ENCODE measurements around the gene P2RY14. TPM values are rescaled to one million over a fixed set of nuclear protein-coding genes. Genes with fewer than 3 reads are reported as not detected.

P2RY14 gene
- total and polyA plus RNA-seq, 2 of the 13 experiments (the other 11 are each of a cell fraction or from before 2014, with no cell fraction given) = not detected

DNA sequence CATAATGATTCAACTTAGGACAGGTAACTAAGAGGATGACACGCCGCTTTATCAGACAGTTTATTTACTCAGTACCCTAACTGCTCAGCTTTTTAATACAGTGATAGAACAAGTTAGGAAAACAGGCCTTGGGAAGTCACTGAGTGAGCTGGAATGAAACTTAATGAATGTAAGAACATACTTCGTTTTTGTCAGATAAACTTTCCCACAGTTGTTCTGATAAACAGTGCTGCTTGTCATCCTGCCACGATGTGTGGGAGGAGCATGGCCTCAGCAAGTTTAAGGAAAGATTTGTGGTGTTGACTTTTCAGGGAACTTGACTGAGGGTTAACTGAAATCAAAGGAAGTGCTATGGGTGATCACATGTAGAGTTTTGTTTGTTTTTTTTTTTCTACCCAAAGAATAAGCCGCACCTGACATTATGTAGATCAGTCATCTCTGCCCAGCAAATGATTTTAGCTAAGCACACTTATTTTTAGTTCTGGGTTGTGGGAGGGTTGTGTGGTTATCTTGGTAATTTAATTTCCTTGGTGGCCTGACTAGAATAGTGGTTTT is 5.6 kb upstream of the P2RY14 start (continued):
- TF ChIP-seq FOXO4 (CRISPR knock-in tag; conservative IDR thresholded peaks at IDR 0.05) (no peak), ELF3 (CRISPR knock-in tag; IDR thresholded peaks at IDR 0.05) (peak; percentile 62), BCL6 (CRISPR knock-in tag; IDR thresholded peaks at IDR 0.05) (peak; percentile 86), MLX (CRISPR knock-in tag; IDR thresholded peaks at IDR 0.05) (peak; percentile 74), RARA (CRISPR knock-in tag; IDR thresholded peaks at IDR 0.05) (peak; percentile 79), HDAC1 (CRISPR knock-in tag; IDR thresholded peaks at IDR 0.05) (peak; percentile 46; the same call in 1 of the 2 replicates), ASH2L (IDR thresholded peaks at IDR 0.05; ENCODE audit: insufficient read length, low read depth, low read length) (no peak), PITX1 (CRISPR knock-in tag; IDR thresholded peaks at IDR 0.05) (peak; percentile 98), SAP130 (CRISPR knock-in tag; IDR thresholded peaks at IDR 0.05; ENCODE audit: low read depth) (peak; percentile 80), FOXA3 (CRISPR knock-in tag; IDR thresholded peaks at IDR 0.05) (peak; percentile 95), PPARG (CRISPR knock-in tag; conservative IDR thresholded peaks at IDR 0.05) (peak; percentile 88), ZNF761 (CRISPR knock-in tag; conservative IDR thresholded peaks at IDR 0.05) (no peak), FOXK1 (CRISPR knock-in tag; IDR thresholded peaks at IDR 0.05; ENCODE audit: borderline replicate concordance, low read depth) (peak; percentile 46; the same call in 1 of the 2 replicates), FOXA1 (IDR thresholded peaks at IDR 0.05) (no peak), FOXA1 (CRISPR knock-in tag; IDR thresholded peaks at IDR 0.05) (peak; percentile 88), CREB1 (IDR thresholded peaks at IDR 0.05) (no peak), CREB1 (CRISPR knock-in tag; IDR thresholded peaks at IDR 0.05) (peak; percentile 35; the same call in 1 of the 2 replicates), TBX2 (CRISPR knock-in tag; IDR thresholded peaks at IDR 0.05; ENCODE audit: borderline replicate concordance) (peak; percentile 72; the same call in 1 of the 2 replicates), SOX5 (CRISPR knock-in tag; IDR thresholded peaks at IDR 0.05; ENCODE audit: borderline replicate concordance) (peak; percentile 93), KLF11 (CRISPR knock-in tag; IDR thresholded peaks at IDR 0.05) (no peak)
- TF ChIP-seq, protein P1, sequence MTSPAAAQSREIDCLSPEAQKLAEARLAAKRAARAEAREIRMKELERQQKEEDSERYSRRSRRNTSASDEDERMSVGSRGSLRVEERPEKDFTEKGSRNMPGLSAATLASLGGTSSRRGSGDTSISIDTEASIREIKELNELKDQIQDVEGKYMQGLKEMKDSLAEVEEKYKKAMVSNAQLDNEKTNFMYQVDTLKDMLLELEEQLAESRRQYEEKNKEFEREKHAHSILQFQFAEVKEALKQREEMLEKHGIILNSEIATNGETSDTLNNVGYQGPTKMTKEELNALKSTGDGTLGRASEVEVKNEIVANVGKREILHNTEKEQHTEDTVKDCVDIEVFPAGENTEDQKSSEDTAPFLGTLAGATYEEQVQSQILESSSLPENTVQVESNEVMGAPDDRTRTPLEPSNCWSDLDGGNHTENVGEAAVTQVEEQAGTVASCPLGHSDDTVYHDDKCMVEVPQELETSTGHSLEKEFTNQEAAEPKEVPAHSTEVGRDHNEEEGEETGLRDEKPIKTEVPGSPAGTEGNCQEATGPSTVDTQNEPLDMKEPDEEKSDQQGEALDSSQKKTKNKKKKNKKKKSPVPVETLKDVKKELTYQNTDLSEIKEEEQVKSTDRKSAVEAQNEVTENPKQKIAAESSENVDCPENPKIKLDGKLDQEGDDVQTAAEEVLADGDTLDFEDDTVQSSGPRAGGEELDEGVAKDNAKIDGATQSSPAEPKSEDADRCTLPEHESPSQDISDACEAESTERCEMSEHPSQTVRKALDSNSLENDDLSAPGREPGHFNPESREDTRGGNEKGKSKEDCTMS (CRISPR knock-in tag; conservative IDR thresholded peaks at IDR 0.05) = no peak
- TF ChIP-seq, protein P2, sequence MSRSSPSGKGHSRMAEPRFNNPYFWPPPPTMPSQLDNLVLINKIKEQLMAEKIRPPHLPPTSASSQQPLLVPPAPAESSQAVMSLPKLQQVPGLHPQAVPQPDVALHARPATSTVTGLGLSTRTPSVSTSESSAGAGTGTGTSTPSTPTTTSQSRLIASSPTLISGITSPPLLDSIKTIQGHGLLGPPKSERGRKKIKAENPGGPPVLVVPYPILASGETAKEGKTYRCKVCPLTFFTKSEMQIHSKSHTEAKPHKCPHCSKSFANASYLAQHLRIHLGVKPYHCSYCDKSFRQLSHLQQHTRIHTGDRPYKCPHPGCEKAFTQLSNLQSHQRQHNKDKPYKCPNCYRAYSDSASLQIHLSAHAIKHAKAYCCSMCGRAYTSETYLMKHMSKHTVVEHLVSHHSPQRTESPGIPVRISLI (CRISPR knock-in tag; IDR thresholded peaks at IDR 0.05; ENCODE audit: borderline replicate concordance) = peak; percentile 93
- TF ChIP-seq, protein P3, sequence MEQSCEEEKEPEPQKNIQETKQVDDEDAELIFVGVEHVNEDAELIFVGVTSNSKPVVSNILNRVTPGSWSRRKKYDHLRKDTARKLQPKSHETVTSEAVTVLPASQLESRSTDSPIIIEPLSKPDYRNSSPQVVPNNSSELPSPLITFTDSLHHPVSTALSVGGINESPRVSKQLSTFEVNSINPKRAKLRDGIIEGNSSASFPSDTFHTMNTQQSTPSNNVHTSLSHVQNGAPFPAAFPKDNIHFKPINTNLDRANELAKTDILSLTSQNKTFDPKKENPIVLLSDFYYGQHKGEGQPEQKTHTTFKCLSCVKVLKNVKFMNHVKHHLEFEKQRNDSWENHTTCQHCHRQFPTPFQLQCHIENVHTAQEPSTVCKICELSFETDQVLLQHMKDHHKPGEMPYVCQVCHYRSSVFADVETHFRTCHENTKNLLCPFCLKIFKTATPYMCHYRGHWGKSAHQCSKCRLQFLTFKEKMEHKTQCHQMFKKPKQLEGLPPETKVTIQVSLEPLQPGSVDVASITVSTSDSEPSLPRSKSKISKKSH (CRISPR knock-in tag; IDR thresholded peaks at IDR 0.05; ENCODE audit: borderline replicate concordance) = no peak
- TF ChIP-seq, protein P4, sequence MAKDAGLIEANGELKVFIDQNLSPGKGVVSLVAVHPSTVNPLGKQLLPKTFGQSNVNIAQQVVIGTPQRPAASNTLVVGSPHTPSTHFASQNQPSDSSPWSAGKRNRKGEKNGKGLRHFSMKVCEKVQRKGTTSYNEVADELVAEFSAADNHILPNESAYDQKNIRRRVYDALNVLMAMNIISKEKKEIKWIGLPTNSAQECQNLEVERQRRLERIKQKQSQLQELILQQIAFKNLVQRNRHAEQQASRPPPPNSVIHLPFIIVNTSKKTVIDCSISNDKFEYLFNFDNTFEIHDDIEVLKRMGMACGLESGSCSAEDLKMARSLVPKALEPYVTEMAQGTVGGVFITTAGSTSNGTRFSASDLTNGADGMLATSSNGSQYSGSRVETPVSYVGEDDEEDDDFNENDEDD (CRISPR knock-in tag; IDR thresholded peaks at IDR 0.05; ENCODE audit: borderline replicate concordance) = peak; percentile 34; the same call in 1 of the 2 replicates

Measured in HepG2 (cell line).